C4-2B (cell line): ENCODE results near the gene CFD.
"Not testable (repeated sequence)": the region's sequence is repeated elsewhere in the genome, so short reads cannot be mapped to it uniquely, and the experiment has no call there.

ENCODE experiments used
- H3K27ac ChIP-seq: fragments of 450-650 bp; 2 replicates; pipeline ENCODE4 v1.5.1; 2017
- CTCF ChIP-seq: fragments of 450-650 bp; conservative IDR thresholded peaks from 2 replicates; pipeline ENCODE4 v1.5.1; 2017; ENCODE audit warnings: mild to moderate bottlenecking
- ZFX ChIP-seq: fragments of 450-650 bp; IDR thresholded peaks from 2 replicates; pipeline ENCODE4 v1.6.1; 2017

The CFD gene

GRCh38 chr19:872266-872951 is 12.9 kb downstream of the CFD start:
- no peak for TF ChIP-seq ZFX
- H3K27ac ChIP-seq, result peak overlapping the region; percentile 6

- TF ChIP-seq ZFX, result no peak
- TF ChIP-seq CTCF, result no peak
- H3K27ac ChIP-seq, result no peak overlapping the region
Observed at GRCh38 chr19:873084-873483, 13.6 kb downstream of the CFD start.

- TF ChIP-seq CTCF, result no peak
- TF ChIP-seq ZFX, result no peak
- H3K27ac ChIP-seq, result no peak overlapping the region
Observed at GRCh38 chr19:873561-874041, 14.1 kb downstream of the CFD start.

GRCh38 chr19:875265-875879 is 15.9 kb downstream of the CFD start:
- TF ChIP-seq ZFX (no peak), CTCF (no peak)
- H3K27ac ChIP-seq, result no peak overlapping the region

GRCh38 chr19:876089-876488 is 16.6 kb downstream of the CFD start:
- H3K27ac ChIP-seq, result no peak overlapping the region
- TF ChIP-seq ZFX (no peak), CTCF (no peak)

GRCh38 chr19:876780-877314 is 17.4 kb downstream of the CFD start:
- H3K27ac ChIP-seq, result no peak overlapping the region
- no peak for TF ChIP-seq ZFX
- TF ChIP-seq CTCF, result no peak

- not testable (repeated sequence) for H3K27ac ChIP-seq
Observed at GRCh38 chr19:877992-878660, 18.7 kb downstream of the CFD start.

- H3K27ac ChIP-seq, result not testable (repeated sequence)
Observed at GRCh38 chr19:878751-879561, 19.5 kb downstream of the CFD start.
